SK-N-SH treated with all-trans-retinoic acid at 6 μM for 48 hours (cell line): ENCODE results near the gene P2RX4.

Experiments
- ATAC-seq: fragments of 200-7000 bp; cut with Tn5 transposase; 3 replicates; pipeline ENCODE4 v1.9.1; 2020; ENCODE audit warnings: mild to moderate bottlenecking, moderate library complexity
- ARNTL ChIP-seq: fragments of 450-650 bp; formaldehyde crosslinking; IDR thresholded peaks from 2 replicates; pipeline ENCODE4 v1.5.0; 2020; ENCODE audit warnings: low read depth, mild to moderate bottlenecking, moderate library complexity, borderline replicate concordance
- BACH2 ChIP-seq: fragments of 250-450 bp; sonication (Bioruptor Pico); IDR thresholded peaks from 2 replicates; pipeline ENCODE4 v1.9.0; 2021; ENCODE audit warnings: mild to moderate bottlenecking, borderline replicate concordance
- CSDC2 ChIP-seq: fragments of 250-450 bp; sonication (Bioruptor Pico); IDR thresholded peaks from 2 replicates; pipeline ENCODE4 v1.5.0; 2020; ENCODE audit warnings: mild to moderate bottlenecking, moderate library complexity
- ESRRG ChIP-seq: fragments of 250-450 bp; sonication (Bioruptor Pico); IDR thresholded peaks from 2 replicates; pipeline ENCODE4 v1.6.1; 2021; ENCODE audit warnings: mild to moderate bottlenecking
- GLIS3 ChIP-seq: fragments of 250-450 bp; sonication (Bioruptor Pico); IDR thresholded peaks from 2 replicates; pipeline ENCODE4 v1.5.0; 2020; ENCODE audit warnings: mild to moderate bottlenecking, moderate library complexity
- ISL1 ChIP-seq: fragments of 250-450 bp; sonication (Bioruptor Pico); IDR thresholded peaks from 2 replicates; pipeline ENCODE4 v2.1.2; 2022; ENCODE audit warnings: mild to moderate bottlenecking, moderate library complexity
- OSR1 ChIP-seq: fragments of 250-450 bp; sonication (Bioruptor Pico); IDR thresholded peaks from 2 replicates; pipeline ENCODE4 v1.8.0; 2022; ENCODE audit warnings: moderate library complexity, mild to moderate bottlenecking, inconsistent platforms
- PPARA ChIP-seq: fragments of 250-450 bp; sonication (Bioruptor Pico); IDR thresholded peaks from 2 replicates; pipeline ENCODE4 v1.5.0; 2020; ENCODE audit warnings: mild to moderate bottlenecking, borderline replicate concordance
- RARB ChIP-seq: fragments of 250-450 bp; sonication (Bioruptor Pico); IDR thresholded peaks from 2 replicates; pipeline ENCODE4 v1.8.0; 2021; ENCODE audit warnings: mild to moderate bottlenecking, moderate library complexity
- TCF4 ChIP-seq: fragments of 250-450 bp; sonication (Bioruptor Pico); IDR thresholded peaks from 2 replicates; pipeline ENCODE4 v1.8.0; 2021; ENCODE audit warnings: mild to moderate bottlenecking, moderate library complexity, borderline replicate concordance
- TOX ChIP-seq: fragments of 250-450 bp; sonication (Bioruptor Pico); IDR thresholded peaks from 2 replicates; pipeline ENCODE4 v1.8.0; 2021; ENCODE audit warnings: mild to moderate bottlenecking, moderate library complexity, borderline replicate concordance
- ZFP3 ChIP-seq: fragments of 250-450 bp; sonication (Bioruptor Pico); IDR thresholded peaks from 2 replicates; pipeline ENCODE4 v1.5.0; 2020; ENCODE audit warnings: mild to moderate bottlenecking, moderate library complexity
- ZNF565 ChIP-seq: fragments of 450-650 bp; formaldehyde crosslinking; conservative IDR thresholded peaks from 2 replicates; pipeline ENCODE4 v1.5.0; 2020; ENCODE audit warnings: low read depth, mild to moderate bottlenecking, moderate library complexity
- ZNF70 ChIP-seq: fragments of 450-650 bp; formaldehyde crosslinking; IDR thresholded peaks from 2 replicates; pipeline ENCODE4 v1.5.0; 2020; ENCODE audit warnings: mild to moderate bottlenecking, moderate library complexity
- ZNF8 ChIP-seq: fragments of 450-650 bp; formaldehyde crosslinking; IDR thresholded peaks from 2 replicates; pipeline ENCODE4 v1.5.0; 2020; ENCODE audit warnings: mild to moderate bottlenecking, moderate library complexity
- TF ChIP-seq, protein P1 (sequence below): fragments of 250-450 bp; sonication (Bioruptor Pico); IDR thresholded peaks from 2 replicates; pipeline ENCODE4 v1.8.0; 2021; ENCODE audit warnings: low read depth, mild to moderate bottlenecking, moderate library complexity, borderline replicate concordance
- TF ChIP-seq, protein P2 (sequence below): fragments of 250-450 bp; sonication (Bioruptor Pico); IDR thresholded peaks from 2 replicates; pipeline ENCODE4 v1.5.1; 2020; ENCODE audit warnings: low read depth, mild to moderate bottlenecking, moderate library complexity
- TF ChIP-seq, protein P3 (sequence below): fragments of 250-450 bp; sonication (Bioruptor Pico); IDR thresholded peaks from 2 replicates; pipeline ENCODE4 v1.5.1; 2021; ENCODE audit warnings: mild to moderate bottlenecking, moderate library complexity
- TF ChIP-seq, protein P4 (sequence below): fragments of 250-450 bp; sonication (Bioruptor Pico); IDR thresholded peaks from 2 replicates; pipeline ENCODE4 v1.8.0; 2020; ENCODE audit warnings: mild to moderate bottlenecking, moderate library complexity, borderline replicate concordance
- TF ChIP-seq, protein P5 (sequence below): fragments of 250-450 bp; sonication (Bioruptor Pico); IDR thresholded peaks from 2 replicates; pipeline ENCODE4 v1.5.0; 2020; ENCODE audit warnings: mild to moderate bottlenecking, moderate library complexity

P2RX4 gene

DNA sequence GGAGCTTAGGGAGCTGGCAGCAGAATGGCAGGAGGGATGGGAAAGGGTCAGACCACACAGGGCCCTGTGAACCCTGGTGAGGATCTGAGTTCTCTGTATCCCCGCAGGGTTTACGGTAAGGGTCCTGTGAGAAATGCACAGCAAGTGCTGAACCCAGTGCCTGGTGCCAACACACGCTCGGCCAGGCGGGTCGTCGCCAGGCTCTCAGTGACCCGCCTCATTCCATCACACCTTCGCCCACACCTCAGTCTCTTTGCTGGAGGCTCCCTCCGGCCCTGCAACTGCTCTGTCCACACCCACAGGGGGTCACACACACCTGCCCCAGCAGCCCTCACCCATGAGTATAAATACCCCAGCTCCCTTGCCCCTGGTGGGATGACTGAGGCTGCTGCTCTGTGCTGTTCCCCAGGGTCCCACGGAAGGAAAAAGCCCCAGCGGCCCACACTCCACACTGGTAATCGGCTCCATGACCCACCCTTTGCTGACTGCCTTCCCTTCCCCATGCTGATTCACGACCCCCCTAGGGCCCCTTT, 63.5 kb downstream of the P2RX4 start:
- no peak for ATAC-seq
- TF ChIP-seq CSDC2 (no peak), ZNF70 (CRISPR knock-in tag) (no peak), ARNTL (CRISPR knock-in tag) (no peak), RARB (CRISPR knock-in tag) (no peak), ISL1 (CRISPR knock-in tag) (no peak), TOX (CRISPR knock-in tag) (no peak), ESRRG (CRISPR knock-in tag) (no peak), PPARA (CRISPR knock-in tag) (no peak), BACH2 (CRISPR knock-in tag) (no peak), GLIS3 (CRISPR knock-in tag) (no peak), ZFP3 (CRISPR knock-in tag) (no peak), OSR1 (CRISPR knock-in tag) (no peak)
- TF ChIP-seq, protein P1, sequence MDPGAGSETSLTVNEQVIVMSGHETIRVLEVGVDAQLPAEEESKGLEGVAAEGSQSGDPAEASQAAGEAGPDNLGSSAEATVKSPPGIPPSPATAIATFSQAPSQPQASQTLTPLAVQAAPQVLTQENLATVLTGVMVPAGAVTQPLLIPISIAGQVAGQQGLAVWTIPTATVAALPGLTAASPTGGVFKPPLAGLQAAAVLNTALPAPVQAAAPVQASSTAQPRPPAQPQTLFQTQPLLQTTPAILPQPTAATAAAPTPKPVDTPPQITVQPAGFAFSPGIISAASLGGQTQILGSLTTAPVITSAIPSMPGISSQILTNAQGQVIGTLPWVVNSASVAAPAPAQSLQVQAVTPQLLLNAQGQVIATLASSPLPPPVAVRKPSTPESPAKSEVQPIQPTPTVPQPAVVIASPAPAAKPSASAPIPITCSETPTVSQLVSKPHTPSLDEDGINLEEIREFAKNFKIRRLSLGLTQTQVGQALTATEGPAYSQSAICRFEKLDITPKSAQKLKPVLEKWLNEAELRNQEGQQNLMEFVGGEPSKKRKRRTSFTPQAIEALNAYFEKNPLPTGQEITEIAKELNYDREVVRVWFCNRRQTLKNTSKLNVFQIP (CRISPR knock-in tag) = no peak
- TF ChIP-seq, protein P2, sequence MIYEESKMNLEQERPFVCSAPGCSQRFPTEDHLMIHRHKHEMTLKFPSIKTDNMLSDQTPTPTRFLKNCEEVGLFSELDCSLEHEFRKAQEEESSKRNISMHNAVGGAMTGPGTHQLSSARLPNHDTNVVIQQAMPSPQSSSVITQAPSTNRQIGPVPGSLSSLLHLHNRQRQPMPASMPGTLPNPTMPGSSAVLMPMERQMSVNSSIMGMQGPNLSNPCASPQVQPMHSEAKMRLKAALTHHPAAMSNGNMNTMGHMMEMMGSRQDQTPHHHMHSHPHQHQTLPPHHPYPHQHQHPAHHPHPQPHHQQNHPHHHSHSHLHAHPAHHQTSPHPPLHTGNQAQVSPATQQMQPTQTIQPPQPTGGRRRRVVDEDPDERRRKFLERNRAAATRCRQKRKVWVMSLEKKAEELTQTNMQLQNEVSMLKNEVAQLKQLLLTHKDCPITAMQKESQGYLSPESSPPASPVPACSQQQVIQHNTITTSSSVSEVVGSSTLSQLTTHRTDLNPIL (CRISPR knock-in tag) = no peak
- TF ChIP-seq, protein P3, sequence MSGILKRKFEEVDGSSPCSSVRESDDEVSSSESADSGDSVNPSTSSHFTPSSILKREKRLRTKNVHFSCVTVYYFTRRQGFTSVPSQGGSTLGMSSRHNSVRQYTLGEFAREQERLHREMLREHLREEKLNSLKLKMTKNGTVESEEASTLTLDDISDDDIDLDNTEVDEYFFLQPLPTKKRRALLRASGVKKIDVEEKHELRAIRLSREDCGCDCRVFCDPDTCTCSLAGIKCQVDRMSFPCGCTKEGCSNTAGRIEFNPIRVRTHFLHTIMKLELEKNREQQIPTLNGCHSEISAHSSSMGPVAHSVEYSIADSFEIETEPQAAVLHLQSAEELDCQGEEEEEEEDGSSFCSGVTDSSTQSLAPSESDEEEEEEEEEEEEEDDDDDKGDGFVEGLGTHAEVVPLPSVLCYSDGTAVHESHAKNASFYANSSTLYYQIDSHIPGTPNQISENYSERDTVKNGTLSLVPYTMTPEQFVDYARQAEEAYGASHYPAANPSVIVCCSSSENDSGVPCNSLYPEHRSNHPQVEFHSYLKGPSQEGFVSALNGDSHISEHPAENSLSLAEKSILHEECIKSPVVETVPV (CRISPR knock-in tag) = no peak
- TF ChIP-seq, protein P4, sequence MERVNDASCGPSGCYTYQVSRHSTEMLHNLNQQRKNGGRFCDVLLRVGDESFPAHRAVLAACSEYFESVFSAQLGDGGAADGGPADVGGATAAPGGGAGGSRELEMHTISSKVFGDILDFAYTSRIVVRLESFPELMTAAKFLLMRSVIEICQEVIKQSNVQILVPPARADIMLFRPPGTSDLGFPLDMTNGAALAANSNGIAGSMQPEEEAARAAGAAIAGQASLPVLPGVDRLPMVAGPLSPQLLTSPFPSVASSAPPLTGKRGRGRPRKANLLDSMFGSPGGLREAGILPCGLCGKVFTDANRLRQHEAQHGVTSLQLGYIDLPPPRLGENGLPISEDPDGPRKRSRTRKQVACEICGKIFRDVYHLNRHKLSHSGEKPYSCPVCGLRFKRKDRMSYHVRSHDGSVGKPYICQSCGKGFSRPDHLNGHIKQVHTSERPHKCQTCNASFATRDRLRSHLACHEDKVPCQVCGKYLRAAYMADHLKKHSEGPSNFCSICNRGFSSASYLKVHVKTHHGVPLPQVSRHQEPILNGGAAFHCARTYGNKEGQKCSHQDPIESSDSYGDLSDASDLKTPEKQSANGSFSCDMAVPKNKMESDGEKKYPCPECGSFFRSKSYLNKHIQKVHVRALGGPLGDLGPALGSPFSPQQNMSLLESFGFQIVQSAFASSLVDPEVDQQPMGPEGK = no peak
- TF ChIP-seq, protein P5, sequence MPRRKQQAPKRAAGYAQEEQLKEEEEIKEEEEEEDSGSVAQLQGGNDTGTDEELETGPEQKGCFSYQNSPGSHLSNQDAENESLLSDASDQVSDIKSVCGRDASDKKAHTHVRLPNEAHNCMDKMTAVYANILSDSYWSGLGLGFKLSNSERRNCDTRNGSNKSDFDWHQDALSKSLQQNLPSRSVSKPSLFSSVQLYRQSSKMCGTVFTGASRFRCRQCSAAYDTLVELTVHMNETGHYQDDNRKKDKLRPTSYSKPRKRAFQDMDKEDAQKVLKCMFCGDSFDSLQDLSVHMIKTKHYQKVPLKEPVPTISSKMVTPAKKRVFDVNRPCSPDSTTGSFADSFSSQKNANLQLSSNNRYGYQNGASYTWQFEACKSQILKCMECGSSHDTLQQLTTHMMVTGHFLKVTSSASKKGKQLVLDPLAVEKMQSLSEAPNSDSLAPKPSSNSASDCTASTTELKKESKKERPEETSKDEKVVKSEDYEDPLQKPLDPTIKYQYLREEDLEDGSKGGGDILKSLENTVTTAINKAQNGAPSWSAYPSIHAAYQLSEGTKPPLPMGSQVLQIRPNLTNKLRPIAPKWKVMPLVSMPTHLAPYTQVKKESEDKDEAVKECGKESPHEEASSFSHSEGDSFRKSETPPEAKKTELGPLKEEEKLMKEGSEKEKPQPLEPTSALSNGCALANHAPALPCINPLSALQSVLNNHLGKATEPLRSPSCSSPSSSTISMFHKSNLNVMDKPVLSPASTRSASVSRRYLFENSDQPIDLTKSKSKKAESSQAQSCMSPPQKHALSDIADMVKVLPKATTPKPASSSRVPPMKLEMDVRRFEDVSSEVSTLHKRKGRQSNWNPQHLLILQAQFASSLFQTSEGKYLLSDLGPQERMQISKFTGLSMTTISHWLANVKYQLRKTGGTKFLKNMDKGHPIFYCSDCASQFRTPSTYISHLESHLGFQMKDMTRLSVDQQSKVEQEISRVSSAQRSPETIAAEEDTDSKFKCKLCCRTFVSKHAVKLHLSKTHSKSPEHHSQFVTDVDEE (CRISPR knock-in tag) = no peak

DNA sequence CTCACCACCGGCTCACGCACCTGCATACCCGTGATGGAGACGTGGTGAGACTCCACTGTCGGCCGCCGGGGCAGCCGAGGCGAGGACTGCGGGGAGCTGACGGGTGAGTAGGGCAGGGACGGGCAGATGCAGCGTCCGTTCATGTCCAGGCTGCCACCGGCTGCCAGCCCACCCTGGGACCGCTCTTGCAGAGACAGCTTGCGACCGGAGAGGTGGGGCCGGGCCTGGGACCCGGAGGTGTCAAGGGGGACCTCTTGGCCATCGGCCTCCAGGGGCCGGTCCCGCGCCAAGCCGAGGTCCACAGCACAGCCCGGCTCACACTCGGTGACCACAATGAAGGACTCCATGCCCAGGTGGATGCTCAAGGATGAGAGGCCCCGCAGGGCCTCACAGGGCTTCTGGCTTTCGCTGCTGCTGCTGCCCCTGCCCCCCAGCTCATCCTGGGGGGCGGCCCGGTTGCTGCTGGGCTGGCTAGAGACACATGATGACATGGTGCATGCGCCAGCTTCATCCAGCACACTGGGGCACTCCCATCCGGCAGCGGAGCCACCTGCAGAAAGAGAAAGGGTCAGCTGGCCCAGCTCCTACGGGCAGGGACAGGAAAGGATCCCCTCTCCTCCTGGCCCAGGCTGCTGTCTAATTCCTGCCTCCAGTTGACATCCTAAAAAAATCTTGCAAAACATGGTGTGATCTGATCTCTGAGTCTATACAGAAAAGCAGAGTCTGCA, 64.3 kb downstream of the P2RX4 start:
- ATAC-seq = no peak
- TF ChIP-seq ESRRG (CRISPR knock-in tag) (no peak), TCF4 (no peak), RARB (CRISPR knock-in tag) (no peak), ISL1 (CRISPR knock-in tag) (no peak), CSDC2 (no peak), ZNF70 (CRISPR knock-in tag) (no peak), ZNF8 (CRISPR knock-in tag) (no peak), ZNF565 (CRISPR knock-in tag) (no peak), ARNTL (CRISPR knock-in tag) (no peak), TOX (CRISPR knock-in tag) (no peak)
- TF ChIP-seq, protein P3 (CRISPR knock-in tag) = no peak
- TF ChIP-seq, protein P2 (CRISPR knock-in tag) = no peak
- TF ChIP-seq, protein P1 (CRISPR knock-in tag) = no peak
- TF ChIP-seq, protein P5 (CRISPR knock-in tag) = no peak
